H4 (cell line): Measurements from ENCODE around the gene WDR7. TPM values are rescaled to one million over a fixed set of nuclear protein-coding genes. Genes with fewer than 3 reads are reported as not detected.

ENCODE experiments used
- DNase-seq: peaks from one replicate; pipeline ENCODE4 v3.0.0-alpha.2; 2015; ENCODE audit warnings: low spot score
- total RNA-seq: library from RNA; depleted of rRNA; stranded (reverse); fragments of >200 nt; shearing (Covaris generic); gene quantifications from 2 replicates; pipeline ENCODE4 v1.2.3, GENCODE V29; 2014

WDR7 gene
- total RNA-seq, 1 experiment from 2014 or later: 8.4 TPM

GRCh38 chr18:56722518-56722917 lies 71.4 kb downstream of the WDR7 start:
- no peak for DNase-seq

DNA sequence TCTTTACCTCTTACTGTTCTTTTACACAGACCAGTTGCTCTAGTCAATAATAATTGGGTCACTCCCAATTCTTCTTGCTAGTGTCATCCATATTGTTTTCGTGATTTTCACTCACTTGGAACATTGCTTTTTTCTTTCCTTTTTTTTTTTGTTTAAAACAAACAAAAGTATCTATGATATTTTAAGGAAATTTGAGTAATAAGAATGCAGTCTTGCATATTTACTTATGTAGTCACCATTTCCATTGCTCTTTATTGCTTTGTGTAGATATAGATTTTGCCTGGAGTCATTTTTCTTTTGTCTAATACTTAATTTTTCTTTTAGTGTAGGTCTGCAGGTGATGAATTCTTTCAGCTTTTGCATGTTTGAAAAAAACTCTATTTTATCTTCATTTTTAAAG lies 71.9 kb downstream of the WDR7 start:
- DNase-seq: no peak

GRCh38 chr18:56723706-56724105 lies 72.5 kb downstream of the WDR7 start:
- DNase-seq: no peak

GRCh38 chr18:56726906-56727305 lies 75.7 kb downstream of the WDR7 start:
- DNase-seq: no peak

GRCh38 chr18:56727399-56727798 lies 76.2 kb downstream of the WDR7 start:
- DNase-seq: no peak

DNA sequence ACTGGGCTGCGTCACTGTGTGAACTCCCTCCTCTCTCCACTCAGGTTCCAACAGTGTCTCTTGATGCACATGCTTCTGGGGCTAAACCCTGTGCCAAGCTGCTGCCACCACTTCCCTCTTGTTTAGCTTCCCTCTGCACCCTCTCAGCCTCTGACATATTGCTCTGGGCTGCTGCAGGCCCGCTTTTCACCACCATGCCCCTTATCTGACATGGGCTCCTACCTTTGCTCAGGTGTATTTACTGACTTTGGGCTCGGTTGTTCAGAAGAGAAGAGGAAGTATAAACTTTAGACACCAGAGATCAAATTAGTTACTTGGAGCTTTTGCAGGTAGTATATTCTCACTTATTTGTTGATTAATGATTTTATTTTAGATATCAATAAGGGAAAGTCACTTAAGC lies 77.6 kb downstream of the WDR7 start:
- no peak for DNase-seq

DNA sequence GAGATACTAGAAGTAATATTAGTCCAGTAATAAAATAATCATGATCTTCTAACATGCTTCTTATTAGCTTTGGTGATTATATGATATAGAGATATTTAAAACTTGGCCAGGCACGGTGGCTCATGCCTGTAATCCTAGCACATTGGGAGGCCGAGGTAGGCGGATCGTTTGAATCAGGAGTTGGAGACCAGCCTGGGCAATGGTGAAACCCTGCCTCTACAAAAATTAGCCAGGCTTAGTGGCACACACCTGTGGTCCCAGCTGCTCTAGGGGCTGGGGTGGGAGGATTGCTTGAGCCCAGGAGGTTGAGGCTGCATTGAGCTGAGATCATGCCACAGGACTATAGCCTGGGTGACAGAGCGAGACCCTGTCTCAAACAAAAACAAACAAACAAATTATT lies 87.0 kb downstream of the WDR7 start:
- DNase-seq: no peak

DNA sequence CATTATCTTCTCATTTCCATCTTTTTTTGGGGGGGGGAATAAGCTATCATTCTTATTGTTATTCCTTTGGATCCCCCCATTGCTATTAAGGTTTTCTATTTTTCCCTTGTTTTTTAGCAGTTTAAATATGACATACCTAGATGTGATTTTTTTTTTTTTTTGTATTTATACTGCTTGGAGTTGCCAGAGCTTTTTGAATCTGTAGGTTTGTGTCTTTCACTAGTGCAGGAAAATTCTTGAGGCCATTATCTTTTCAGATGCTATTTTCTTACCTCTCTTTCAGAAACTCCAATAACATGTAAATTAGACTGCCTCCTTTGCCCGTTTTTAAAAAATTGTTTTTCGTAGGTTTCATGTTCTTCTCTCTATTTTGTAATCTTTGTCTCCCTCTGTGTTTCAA lies 88.6 kb downstream of the WDR7 start:
- DNase-seq: no peak

DNA sequence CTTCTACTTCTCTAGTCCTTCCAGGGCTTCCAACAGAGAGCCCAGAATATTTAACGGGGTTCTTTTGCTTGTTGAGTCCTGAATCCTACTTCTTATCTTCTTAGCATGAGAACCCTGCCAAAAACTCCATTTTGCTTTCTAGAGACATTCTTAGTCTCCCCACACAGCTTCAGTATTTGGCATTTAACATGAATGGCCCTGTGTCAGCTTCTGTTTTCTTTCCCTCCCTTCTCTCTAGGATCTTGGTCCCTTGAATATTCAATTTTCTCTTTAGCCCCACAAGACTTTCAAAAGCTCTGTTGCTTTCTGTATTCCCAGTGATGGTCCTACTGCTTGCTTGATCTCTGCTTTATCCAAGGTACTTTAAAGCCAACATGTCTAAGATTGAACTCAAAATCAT lies 89.5 kb downstream of the WDR7 start:
- no peak for DNase-seq

DNA sequence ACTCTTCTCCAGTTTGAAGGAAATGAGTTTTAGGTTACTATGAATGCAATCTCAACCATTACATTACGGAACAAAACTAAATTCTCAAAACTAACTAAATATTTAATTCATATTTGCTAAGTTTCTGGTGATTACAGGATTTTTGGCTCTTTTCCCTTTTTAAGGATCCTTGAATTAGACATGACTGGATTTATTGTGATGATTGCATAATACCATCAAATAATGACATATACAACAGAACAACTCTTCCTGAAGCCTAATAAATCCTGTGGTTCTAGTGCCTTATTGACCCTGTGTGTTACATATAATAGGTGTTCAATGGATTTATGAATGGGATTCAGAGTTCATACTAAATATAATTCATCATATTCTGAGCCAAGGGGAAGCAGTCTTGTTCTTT lies 90.5 kb downstream of the WDR7 start:
- DNase-seq: no peak

DNA sequence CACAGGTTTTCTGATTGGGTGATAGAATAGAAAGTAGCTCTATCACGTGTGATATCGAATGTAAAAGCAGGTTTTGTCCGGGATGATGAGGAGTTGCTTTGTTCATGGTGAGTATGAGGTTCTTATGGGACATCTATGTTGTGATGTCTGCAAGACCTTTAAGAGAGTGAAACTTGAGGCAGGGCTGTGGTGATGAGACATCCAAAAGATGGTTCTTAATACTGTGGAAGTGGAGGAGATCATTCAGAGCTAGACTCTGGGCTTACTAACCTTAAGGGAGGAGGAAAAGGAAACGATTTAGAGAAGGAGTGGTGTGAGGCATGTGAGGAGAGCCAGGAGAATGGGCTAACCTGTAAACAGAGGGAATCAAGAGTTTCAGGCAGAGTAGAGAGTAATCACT lies 92.0 kb downstream of the WDR7 start:
- DNase-seq: no peak

DNA sequence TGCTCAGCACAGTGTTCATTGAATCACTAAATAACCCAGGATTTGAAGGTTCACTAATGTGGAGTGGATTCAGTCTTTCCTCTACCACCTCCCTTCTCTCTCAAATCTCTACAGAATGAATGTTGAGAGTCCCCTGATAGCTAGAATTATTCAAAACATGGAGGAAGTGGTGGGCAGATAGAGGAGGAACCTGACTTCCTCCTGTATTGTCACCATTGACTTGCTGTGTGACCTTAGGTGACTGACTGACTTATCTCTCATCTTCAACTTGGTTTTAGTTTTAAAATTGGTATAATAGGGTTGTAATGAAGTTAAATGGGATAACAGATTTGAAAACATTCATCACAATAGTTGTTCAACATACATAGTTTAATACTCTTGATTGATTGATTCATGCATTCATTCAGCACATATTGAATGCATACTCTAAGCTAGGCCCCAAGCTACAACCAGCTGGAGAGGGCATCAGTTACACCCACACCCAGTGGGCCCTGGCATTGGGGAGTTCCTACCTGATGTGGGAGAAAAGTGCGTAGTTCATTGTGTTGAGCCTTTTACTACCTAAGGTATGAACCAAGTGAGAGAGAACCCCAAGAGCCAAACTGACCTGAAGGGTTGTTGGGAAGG lies 96.0 kb downstream of the WDR7 start:
- DNase-seq: no peak

GRCh38 chr18:56747857-56748256 lies 96.7 kb downstream of the WDR7 start:
- DNase-seq: no peak

GRCh38 chr18:56748698-56749268 lies 97.6 kb downstream of the WDR7 start:
- DNase-seq: peak; percentile 30

DNA sequence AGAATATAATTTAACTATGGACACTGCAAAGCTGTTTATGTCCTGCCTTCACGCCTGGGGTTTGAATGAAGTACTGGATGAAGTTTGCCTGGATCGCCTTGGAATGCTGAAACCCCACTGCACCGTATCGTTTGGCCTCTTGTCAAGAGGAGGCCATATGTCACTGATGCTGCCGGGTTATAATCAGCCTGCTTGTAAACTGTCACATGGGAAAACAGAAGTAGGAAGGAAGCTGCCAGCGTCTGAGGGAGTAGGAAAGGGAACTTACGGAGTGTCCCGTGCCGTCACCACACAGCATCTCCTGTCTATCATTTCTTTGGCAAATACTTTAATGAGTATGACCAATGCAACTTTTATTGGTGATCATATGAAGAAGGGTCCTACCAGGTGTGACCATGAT lies 105.8 kb downstream of the WDR7 start:
- no peak for DNase-seq

- DNase-seq: no peak
These were observed 118.9 kb downstream of the WDR7 start for GRCh38 chr18:56770097-56770496.

DNA sequence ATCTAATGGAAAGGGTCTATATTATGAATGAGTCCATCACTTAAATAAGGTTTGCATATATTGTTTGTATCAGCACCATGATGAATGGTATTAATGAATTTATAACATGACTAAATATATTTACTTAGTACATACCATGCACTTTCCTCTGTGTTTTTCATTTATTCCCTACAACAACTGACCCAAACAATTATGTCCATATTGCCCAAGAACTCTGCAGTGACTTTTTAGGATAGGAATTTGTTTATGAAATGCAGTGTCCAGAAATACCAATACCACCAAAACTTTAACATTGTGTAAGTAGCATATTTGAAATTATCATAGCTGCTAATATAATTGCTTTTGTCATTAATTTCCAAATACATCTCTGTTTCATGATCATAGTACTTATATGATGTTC lies 119.7 kb downstream of the WDR7 start:
- no peak for DNase-seq

DNA sequence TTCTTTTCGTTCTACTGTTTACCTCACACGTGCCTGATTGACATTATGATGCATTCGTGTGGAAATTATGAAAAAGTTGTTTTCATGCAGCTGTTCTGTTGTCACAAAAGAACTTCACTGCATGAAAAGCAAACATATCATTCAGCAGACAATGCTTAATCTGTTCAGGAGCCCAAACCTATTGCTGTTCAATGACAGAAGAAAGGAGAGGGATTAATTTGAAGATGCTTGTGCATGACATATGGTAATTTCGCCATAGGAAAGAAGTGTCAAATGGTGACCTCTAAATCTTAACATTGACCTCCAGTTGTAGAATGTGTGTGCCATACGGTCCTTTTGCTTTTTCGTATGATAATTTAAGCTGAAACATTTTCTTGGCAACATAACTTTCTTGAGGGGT lies 124.5 kb downstream of the WDR7 start:
- DNase-seq: no peak

DNA sequence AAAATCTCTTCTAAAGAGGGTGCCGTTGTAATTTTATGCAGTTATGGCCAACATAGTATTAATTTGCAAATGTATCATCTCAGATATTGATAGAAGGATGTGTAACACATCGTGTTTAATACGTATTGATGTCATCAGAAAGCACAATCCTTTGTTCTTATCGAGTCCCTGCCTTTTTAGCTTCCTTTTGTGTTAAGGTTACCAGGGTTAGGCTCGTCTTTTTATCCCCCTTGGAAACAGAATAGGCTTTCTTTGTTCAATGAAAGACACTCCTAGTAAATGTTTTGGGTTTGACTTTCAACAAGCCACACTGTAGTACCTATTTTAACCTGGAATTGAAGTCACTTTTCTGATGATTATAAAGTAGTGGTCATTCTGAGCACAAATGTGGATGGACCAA lies 136.2 kb downstream of the WDR7 start:
- no peak for DNase-seq

DNA sequence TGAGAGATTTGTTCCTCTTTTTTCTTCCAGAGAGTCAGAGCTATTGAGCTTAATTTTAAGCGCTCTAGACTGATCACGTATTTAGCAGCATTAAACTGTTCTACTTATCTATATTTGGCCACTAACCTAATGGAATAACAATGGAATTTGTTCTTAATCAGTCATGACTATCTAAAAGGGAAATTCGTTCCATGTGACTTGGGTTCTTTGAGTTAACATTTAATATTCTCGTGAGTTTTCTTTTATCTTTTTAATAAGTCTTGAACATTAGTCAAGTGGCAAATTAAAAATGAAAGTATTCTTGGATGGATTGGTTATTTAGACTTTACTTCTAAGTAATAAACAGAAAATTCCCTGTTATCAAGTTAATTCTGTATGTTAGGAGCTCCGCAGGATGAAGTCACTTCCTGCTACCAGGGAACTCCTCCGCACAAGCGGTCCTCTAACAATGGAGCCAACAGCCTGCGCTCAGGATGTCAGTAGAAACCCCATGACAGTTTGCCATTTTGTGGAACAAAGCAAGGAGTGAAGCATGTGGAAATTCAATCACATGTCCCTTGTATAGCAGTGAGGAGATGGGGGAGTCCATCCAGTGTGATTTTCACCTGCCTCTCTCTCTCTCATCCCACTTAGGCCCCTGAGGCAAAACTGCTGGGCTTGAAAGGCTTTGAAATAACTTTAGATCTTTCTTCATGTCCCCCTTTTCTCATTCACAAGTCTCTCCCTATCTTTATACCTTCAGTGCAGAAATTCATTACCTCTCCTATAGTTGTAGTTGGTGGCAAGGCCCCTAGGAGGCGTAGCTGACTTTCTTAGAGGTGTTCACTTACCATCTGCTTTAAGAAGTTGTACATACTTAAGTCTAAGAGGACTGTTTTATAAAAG lies 138.1 kb downstream of the WDR7 start:
- DNase-seq: peak; percentile 54

DNA sequence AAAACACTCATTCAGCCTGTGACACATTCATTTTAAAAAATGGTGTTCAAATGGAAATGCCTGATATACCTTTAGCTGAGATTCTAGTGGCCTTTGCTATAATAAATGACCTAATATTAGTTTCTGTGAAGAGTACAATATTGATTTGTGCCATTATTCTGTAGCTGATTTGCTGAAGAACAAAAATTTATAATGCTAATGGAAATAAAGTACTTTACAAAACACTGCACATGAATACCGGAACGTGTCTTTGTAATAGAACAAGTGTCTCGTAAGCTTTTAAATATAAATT lies 138.7 kb downstream of the WDR7 start:
- no peak for DNase-seq

GRCh38 chr18:56795381-56795780 lies 144.2 kb downstream of the WDR7 start:
- DNase-seq: no peak

GRCh38 chr18:56799756-56800155 lies 148.6 kb downstream of the WDR7 start:
- DNase-seq: no peak
